ENCODE results near the gene QKI.

The QKI gene

DNA sequence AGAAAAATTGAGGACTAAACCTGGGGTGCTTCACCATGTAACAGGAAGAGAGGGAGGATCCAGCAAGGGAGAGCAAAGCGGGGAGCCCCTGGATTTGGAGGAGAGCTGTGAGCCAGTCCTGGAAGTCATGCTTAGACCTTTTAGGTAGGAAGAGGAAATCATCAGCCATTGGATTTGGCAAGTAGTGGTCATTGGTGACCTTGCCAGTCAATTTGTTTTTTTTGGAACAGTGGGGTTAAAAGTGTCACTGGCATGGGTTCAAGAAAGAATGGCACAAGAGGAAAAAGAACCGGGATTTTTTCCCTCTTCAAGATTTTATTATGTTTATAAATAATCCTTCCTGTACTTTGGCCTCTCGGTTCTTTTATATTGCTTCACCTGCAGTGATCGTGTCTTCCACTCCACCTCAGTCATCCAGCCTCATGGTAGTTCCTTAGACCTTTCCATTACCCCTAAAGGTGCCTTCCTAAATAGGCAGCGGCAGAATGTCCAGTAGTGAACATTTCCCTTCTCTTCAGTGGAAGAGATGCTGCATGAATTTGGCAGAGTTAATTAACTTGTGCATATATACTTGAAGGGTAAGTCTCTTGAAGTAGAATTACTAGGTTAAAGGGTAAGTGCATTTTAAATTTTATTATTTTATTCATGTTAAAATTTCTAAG is 124.7 kb downstream of the QKI start:
- DNase-seq: no peak

GRCh38 chr6:163543321-163543720 is 128.8 kb downstream of the QKI start:
- no peak for DNase-seq

- no peak for DNase-seq
Observed at GRCh38 chr6:163545370-163545769, 130.9 kb downstream of the QKI start.

- DNase-seq: no peak
Observed at GRCh38 chr6:163547287-163547686, 132.8 kb downstream of the QKI start.

- no peak for DNase-seq
Observed at GRCh38 chr6:163548624-163549023, 134.1 kb downstream of the QKI start.

DNA sequence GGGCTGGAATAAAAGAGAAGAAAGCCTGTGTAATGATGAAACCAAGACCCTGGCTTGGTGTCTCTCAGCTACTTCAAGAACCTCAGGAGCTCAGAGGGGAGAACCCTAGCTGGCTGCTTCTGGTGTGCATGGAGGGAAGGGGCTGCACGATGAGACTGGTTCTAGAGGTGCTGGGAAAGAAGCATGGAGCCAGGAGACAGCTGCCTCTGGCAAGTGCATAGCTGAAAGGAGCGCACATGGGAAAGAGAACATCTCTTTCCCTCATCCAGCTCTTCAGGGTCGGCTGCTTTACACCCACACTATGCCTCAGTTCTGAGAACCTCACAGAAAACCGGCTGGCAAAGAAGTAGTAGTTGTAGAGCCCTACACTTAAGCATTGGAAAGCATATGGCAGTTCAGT is 139.5 kb downstream of the QKI start:
- DNase-seq: no peak

- peak; percentile 25 for DNase-seq
Observed at GRCh38 chr6:163554663-163555062, 140.1 kb downstream of the QKI start.

- DNase-seq: no peak
Observed at GRCh38 chr6:163559661-163560060, 145.1 kb downstream of the QKI start.

GRCh38 chr6:163563318-163563717 is 148.8 kb downstream of the QKI start:
- no peak for DNase-seq

- no peak for DNase-seq
Observed at GRCh38 chr6:163564534-163564933, 150.0 kb downstream of the QKI start.

DNA sequence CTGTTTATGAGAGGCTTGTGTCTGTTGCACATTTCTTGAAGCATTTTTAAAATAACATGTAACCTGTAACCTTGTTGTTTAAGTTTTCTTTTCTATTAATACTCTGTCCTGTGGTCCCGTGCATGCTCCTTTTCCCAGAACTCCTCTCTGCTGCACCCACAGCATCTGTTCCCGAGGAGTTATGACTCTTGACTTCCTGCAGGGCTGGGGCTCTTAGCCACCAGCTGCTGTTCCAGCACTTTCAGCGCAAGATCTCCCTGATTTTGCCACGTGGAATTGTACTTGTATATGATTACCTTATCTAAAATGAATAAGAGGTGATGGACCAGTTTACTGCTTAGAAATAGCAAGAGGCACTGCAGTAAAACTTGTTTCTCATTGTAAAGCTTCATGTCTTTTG is 150.6 kb downstream of the QKI start:
- no peak for DNase-seq

DNA sequence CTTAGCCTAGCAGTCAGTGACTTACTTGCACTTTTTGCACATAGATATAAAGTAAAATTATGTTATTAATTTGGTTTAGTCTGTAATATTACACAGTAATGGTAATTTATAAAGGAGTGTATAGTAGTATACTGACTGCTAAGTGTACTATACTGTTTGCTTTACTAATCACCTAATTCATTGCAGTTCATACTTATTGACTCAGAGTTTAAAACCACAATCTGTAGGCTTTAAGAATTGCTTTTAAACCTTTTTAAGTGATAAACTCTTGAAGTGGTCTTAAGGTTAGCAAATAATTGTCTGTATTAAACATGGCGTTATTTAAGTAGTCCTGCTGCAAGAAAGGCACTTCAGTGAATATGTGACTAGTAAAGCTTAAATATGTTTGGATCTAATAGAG is 151.5 kb downstream of the QKI start:
- DNase-seq: no peak

GRCh38 chr6:163568275-163568674 is 153.8 kb downstream of the QKI start:
- DNase-seq: no peak

GRCh38 chr6:163570579-163571231 is 156.2 kb downstream of the QKI start:
- DNase-seq: no peak

DNA sequence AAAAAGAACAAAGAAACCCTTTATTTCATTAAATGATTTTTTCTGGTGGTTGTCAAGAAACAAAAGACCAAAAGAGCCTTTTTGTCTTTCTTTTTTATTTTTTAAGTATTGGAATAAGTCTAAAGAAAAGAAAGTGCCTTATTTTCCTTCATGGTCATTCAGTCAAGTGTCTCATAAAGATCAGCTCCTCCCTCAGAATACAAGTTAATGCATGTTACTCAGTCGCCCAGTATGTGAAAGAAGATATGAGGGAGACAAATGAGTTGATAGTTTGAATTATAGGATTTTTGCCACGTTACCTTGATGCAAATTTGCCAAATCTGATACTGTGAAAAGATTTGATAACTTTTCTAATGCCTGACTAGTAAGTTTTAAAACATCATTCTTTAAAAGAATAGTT is 157.2 kb downstream of the QKI start:
- DNase-seq: no peak

DNA sequence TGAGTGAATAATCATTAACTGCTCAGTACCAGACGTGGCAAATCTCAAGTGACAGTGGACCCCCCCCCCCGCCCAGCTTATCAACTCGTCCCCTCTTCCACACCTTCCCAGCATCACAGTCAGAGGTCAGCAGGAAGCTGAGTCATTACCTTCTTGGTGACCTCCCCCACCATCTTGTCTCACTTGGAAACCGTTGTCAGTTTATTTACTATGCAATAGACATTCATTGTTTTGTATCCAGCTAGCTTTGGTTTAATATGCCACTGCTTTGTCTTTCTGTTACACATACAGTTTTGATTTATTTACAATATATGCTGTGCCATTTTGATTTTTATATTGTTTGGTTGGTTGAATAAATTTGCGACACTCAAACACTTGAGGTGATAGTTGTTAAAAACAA is 158.1 kb downstream of the QKI start:
- no peak for DNase-seq

- DNase-seq: no peak
Observed at GRCh38 chr6:163573503-163574179, 159.1 kb downstream of the QKI start.

- no peak for DNase-seq
Observed at GRCh38 chr6:163576114-163576513, 161.6 kb downstream of the QKI start.

DNA sequence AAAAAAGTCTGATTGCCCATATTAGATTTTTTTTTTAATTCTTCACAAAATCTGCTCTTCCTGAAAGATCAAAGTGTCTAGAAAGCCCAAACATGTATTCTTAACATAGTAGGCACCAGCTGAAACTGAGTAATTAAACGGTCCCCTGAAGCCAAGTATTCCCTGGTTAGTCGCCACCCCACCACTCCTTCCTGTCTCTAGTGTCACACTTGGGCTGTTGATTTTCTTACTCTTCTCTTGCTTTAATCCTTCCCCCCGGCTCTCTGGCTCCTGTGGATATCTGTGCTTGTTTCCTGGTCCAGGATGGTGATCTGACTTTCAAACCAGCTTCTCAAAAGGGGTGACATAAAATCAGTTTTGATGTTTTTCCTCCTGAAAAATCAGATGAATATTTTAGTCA is 162.9 kb downstream of the QKI start:
- DNase-seq: no peak

DNA sequence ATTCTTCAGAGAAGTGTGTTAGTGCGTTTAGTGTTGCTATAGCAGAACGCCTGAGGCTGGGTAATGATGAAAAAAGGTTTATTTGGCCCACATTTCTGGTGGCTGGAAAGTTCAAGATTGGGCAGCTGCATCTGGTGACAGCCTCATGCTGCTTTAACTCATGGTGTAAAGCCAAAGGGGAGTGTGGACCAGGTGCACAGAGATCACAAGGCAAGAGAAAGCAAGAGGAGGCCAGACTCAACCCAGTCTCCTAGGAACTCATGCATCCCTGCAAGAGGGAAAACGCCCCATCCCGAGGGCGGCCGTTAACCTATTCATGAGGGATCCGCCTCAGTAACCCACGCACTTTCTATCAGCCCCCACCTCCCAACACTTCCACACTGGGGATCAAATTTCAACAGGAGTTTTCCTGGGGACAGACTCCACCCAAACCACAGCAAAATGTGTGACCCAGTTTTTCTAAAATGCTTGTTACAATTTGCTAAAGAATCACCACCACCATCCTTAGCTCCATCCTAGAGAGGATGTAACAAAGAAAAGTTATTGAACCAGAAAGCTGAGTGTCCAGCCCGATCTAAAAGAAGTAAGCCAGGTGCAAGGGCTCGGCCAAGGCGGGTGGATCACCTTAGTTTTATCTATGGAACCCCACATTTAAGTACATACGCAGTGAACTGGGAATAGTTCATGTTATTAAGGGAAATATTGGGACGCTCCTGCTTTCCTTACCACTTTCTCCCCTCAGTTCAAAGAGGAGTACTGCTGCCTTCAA is 164.8 kb downstream of the QKI start:
- DNase-seq: no peak

GRCh38 chr6:163579880-163580295 is 165.4 kb downstream of the QKI start:
- DNase-seq: no peak

- no peak for DNase-seq
Observed at GRCh38 chr6:163580311-163581030, 166.0 kb downstream of the QKI start.

DNA sequence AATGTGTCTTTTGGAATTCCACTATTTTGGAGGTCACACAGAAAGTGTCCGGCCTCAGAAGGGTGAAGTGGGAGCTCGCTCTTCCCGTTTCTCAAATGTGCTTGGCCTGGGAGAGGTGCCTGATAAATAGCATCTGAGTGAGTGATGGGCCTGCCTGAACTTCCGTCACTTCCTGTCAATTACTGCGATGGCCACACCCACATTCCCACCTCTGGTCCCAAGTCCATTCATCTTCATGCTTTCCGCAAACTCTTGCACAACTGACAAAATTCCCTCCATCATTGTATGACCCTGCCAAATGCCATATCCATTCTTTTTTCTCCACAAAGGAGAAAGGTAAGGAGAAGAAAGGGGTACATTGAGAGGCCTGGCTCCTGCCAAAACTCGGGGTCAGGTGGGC is 169.0 kb downstream of the QKI start:
- DNase-seq: no peak

All from activated T-cell treated with anti-CD3 and anti-CD28 coated beads for 4 hours (primary cell).